Neural cell (in vitro differentiated cells): ENCODE measurements around the gene PADI4. TPM values are rescaled to one million over a fixed set of nuclear protein-coding genes. Genes with fewer than 3 reads are reported as not detected.
A peak's percentile ranks its signal among the peaks of the same experiment; 100 is the strongest.

Experiments used
- H2AFZ ChIP-seq: fragments of 200-600, 300-800 bp; sonication (generic), shearing (Covaris generic); 2 replicates; pipeline ENCODE4 v1.6.0; 2014; ENCODE audit warnings: low read depth, mild to moderate bottlenecking, antibody characterized with exemption, low read length, moderate library complexity
- H3F3A ChIP-seq: fragments of 200-600 bp; shearing (Covaris generic); 2 replicates; pipeline ENCODE4 v1.6.1; 2016; ENCODE audit warnings: mild to moderate bottlenecking, moderate library complexity, mixed read lengths, antibody characterized with exemption, low read length; ENCODE audit not compliant: insufficient read depth, poor library complexity, severe bottlenecking
- H3K27ac ChIP-seq: fragments of 200-600, 300-800 bp; sonication (generic), shearing (Covaris generic); 2 replicates; pipeline ENCODE4 v1.5.1; 2014; ENCODE audit warnings: mild to moderate bottlenecking, low read length, moderate library complexity
- H3K27me3 ChIP-seq: fragments of 300-800, 200-600 bp; sonication (generic), shearing (Covaris generic); 2 replicates; pipeline ENCODE4 v1.6.0; 2014; ENCODE audit warnings: mild to moderate bottlenecking, low read depth, low read length, moderate library complexity; ENCODE audit not compliant: insufficient read depth
- H3K36me3 ChIP-seq: fragments of 300-800, 200-600 bp; sonication (generic), shearing (Covaris generic); 2 replicates; pipeline ENCODE4 v1.5.1; 2014; ENCODE audit warnings: mild to moderate bottlenecking, antibody characterized with exemption, low read length, moderate library complexity; ENCODE audit not compliant: insufficient read depth
- H3K4me2 ChIP-seq: fragments of 300-800, 200-600 bp; sonication (generic), shearing (Covaris generic); 2 replicates; pipeline ENCODE4 v1.6.0; 2014; ENCODE audit warnings: mild to moderate bottlenecking, low read length
- H3K4me3 ChIP-seq: fragments of 300-800, 200-600 bp; sonication (generic), shearing (Covaris generic); 2 replicates; pipeline ENCODE4 v1.5.1; 2014; ENCODE audit warnings: mild to moderate bottlenecking, low read length, moderate library complexity
- H3K79me2 ChIP-seq: fragments of 200-600 bp; shearing (Covaris generic); replicated peaks from 2 replicates; pipeline ENCODE4 v1.6.0; 2014; ENCODE audit warnings: mild to moderate bottlenecking, low read length, moderate library complexity; ENCODE audit not compliant: insufficient read depth
- H3K9ac ChIP-seq: fragments of 300-800, 200-600 bp; sonication (generic), shearing (Covaris generic); 2 replicates; pipeline ENCODE4 v1.6.1; 2016; ENCODE audit warnings: mild to moderate bottlenecking, low read length, mixed read lengths
- H3K9me2 ChIP-seq: fragments of 200-600 bp; shearing (Covaris generic); 2 replicates; pipeline ENCODE4 v1.6.1; 2016; ENCODE audit warnings: mild to moderate bottlenecking, low read length, mixed read lengths; ENCODE audit not compliant: insufficient read depth
- H3K9me3 ChIP-seq: fragments of 200-600, 300-800 bp; sonication (generic), shearing (Covaris generic); 2 replicates; pipeline ENCODE4 v1.6.1; 2016; ENCODE audit warnings: mild to moderate bottlenecking, mixed run types, low read length, moderate library complexity, mixed read lengths
- H4K20me1 ChIP-seq: fragments of 200-600 bp; shearing (Covaris generic); 2 replicates; pipeline ENCODE4 v1.6.1; 2016; ENCODE audit warnings: mild to moderate bottlenecking, mixed run types; ENCODE audit not compliant: insufficient read depth
- EP300 ChIP-seq: fragments of 450-650 bp; conservative IDR thresholded peaks from 2 replicates; pipeline ENCODE4 v1.6.1; 2014; ENCODE audit warnings: antibody characterized with exemption, mild to moderate bottlenecking, moderate library complexity; ENCODE audit not compliant: poor library complexity, severe bottlenecking
- EZH2 ChIP-seq: fragments of 200-600, 300-800 bp; shearing (Covaris generic), sonication (generic); IDR thresholded peaks from 2 replicates; pipeline ENCODE4 v1.6.1; 2014; ENCODE audit warnings: antibody characterized with exemption, low read length, borderline replicate concordance, mild to moderate bottlenecking; ENCODE audit not compliant: insufficient read depth, poor library complexity, severe bottlenecking
- MXI1 ChIP-seq: fragments of 450-650 bp; conservative IDR thresholded peaks from 2 replicates; pipeline ENCODE4 v1.6.1; 2014; ENCODE audit warnings: antibody characterized with exemption, mild to moderate bottlenecking; ENCODE audit not compliant: poor library complexity, severe bottlenecking
- POLR2AphosphoS5 ChIP-seq: IDR thresholded peaks from 2 replicates; pipeline ENCODE4 v1.6.1; 2012
- RAD21 ChIP-seq: fragments of 450-650 bp; conservative IDR thresholded peaks from 2 replicates; pipeline ENCODE4 v1.6.1; 2014; ENCODE audit warnings: antibody characterized with exemption, mild to moderate bottlenecking, moderate library complexity
- REST ChIP-seq: IDR thresholded peaks from 2 replicates; pipeline ENCODE4 v1.6.1; 2012; ENCODE audit warnings: borderline replicate concordance
- SMC3 ChIP-seq: fragments of 450-650 bp; conservative IDR thresholded peaks from 2 replicates; pipeline ENCODE4 v1.6.1; 2014; ENCODE audit warnings: antibody characterized with exemption, mild to moderate bottlenecking, moderate library complexity; ENCODE audit not compliant: poor library complexity
- TAF1 ChIP-seq: IDR thresholded peaks from 2 replicates; pipeline ENCODE4 v1.6.1; 2012; ENCODE audit warnings: low read depth
- polyA plus RNA-seq: library from polyadenylated mRNA; depleted of rRNA; stranded (reverse); fragments of >200 nt; gene quantifications from 2 replicates; pipeline ENCODE4 v1.2.3, GENCODE V29; 2014
- TF ChIP-seq, protein P1 (sequence below): fragments of 450-650 bp; IDR thresholded peaks from 2 replicates; pipeline ENCODE4 v1.5.1; 2014; ENCODE audit warnings: antibody characterized with exemption, mild to moderate bottlenecking, moderate library complexity; ENCODE audit not compliant: poor library complexity, severe bottlenecking

PADI4 gene
- polyA plus RNA-seq, 1 donor from 2014 or later = not detected

DNA sequence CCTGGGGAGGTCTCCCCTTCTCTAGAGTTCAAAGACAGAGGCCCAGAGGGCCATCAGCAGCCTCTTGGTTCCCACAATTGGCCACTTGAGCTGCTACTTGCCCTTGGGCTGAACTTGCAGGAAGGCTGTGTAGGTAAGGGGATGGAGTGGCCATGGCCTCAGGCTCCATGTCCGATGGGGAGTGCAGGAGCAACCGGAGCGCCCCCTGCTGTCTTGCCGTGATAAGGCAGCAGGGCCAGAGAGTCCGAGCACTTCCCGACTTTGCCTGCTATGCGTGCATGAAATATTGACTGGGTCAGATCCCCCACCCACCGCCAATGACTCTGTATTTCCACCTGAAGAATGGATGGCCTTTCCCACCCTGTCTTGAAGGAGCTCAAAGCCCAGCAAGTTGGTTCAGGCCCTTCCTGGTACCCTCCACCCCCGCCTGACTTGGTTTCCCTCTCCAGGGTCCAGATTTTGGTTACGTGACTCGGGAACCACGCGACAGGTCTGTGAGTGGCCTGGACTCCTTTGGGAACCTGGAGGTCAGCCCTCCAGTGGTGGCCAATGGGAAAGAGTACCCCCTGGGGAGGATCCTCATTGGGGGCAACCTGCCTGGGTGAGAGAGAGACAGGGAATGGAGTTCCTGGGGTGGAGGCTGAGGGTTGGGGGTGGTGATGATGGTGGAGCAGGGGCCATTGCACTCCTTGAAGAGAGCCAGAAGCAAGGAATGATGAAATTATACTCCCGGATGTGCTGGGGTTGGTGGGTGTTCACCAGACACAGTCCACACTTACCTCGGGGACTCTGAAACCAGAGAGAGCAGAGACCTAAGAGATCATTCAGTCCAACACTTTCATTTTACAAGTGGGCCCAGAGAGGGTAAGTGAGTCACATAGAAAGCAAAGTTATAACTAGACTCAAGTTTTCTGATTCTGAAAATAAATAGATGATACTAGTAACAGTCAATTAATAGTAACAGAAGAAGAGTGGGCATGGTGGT lies 33.5 kb upstream of the PADI4 start:
- no peaks in the 10 kb centered on the region for H3K9me3 ChIP-seq
- H3K79me2 ChIP-seq = no peaks in the 10 kb centered on the region
- H3K4me2 ChIP-seq = no peak overlapping the region
- no peak overlapping the region for H3K9ac ChIP-seq
- H3K36me3 ChIP-seq = no peaks in the 10 kb centered on the region
- H3K27me3 ChIP-seq = no peaks in the 10 kb centered on the region
- no peak overlapping the region for H3K4me3 ChIP-seq
- H4K20me1 ChIP-seq = no peaks in the 10 kb centered on the region
- H3K27ac ChIP-seq = no peak overlapping the region
- TF ChIP-seq, protein P1, sequence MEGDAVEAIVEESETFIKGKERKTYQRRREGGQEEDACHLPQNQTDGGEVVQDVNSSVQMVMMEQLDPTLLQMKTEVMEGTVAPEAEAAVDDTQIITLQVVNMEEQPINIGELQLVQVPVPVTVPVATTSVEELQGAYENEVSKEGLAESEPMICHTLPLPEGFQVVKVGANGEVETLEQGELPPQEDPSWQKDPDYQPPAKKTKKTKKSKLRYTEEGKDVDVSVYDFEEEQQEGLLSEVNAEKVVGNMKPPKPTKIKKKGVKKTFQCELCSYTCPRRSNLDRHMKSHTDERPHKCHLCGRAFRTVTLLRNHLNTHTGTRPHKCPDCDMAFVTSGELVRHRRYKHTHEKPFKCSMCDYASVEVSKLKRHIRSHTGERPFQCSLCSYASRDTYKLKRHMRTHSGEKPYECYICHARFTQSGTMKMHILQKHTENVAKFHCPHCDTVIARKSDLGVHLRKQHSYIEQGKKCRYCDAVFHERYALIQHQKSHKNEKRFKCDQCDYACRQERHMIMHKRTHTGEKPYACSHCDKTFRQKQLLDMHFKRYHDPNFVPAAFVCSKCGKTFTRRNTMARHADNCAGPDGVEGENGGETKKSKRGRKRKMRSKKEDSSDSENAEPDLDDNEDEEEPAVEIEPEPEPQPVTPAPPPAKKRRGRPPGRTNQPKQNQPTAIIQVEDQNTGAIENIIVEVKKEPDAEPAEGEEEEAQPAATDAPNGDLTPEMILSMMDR = peak; percentile 13
- TF ChIP-seq SMC3 = no peak
- no peaks in the 10 kb centered on the region for H3K9me2 ChIP-seq
- H3F3A ChIP-seq = no peaks in the 10 kb centered on the region
- no peak overlapping the region for H2AFZ ChIP-seq

DNA sequence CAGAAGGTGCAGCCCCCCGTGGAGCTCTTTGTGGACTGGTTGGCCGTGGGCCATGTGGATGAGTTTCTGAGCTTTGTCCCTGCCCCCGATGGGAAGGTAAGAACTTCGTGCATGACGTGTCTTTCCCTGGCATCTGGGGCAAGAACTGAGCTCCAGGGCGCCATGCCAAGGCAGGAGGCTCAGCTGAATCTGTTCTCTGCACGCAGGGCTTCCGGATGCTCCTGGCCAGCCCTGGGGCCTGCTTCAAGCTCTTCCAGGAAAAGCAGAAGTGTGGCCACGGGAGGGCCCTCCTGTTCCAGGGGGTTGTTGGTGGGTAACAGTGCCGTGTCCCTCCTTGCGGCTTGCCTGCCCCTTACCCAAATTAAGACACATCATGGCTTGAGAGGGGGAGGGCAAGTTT lies 31.4 kb upstream of the PADI4 start:
- H3K4me2 ChIP-seq = no peak overlapping the region
- no peaks in the 10 kb centered on the region for H3K36me3 ChIP-seq
- H3K79me2 ChIP-seq = no peaks in the 10 kb centered on the region
- no peak overlapping the region for H3K27ac ChIP-seq
- H3K4me3 ChIP-seq = no peak overlapping the region
- H4K20me1 ChIP-seq = no peaks in the 10 kb centered on the region
- no peaks in the 10 kb centered on the region for H3F3A ChIP-seq
- H3K9me2 ChIP-seq = no peaks in the 10 kb centered on the region
- no peaks in the 10 kb centered on the region for H3K9me3 ChIP-seq
- no peak overlapping the region for H2AFZ ChIP-seq
- no peaks in the 10 kb centered on the region for H3K27me3 ChIP-seq
- TF ChIP-seq SMC3 (no peak), MXI1 (no peak), EP300 (no peak), EZH2 (no peak), POLR2AphosphoS5 (no peak), TAF1 (no peak), RAD21 (no peak), REST (no peak)
- TF ChIP-seq, protein P1 = no peak
- H3K9ac ChIP-seq = no peak overlapping the region
